GM18868 (cell line): ENCODE measurements around the gene SGPP1.
"Not testable (repeated sequence)": the region's sequence is repeated elsewhere in the genome, so short reads cannot be mapped to it uniquely, and the experiment has no call there.

Experiments
- ATAC-seq: cut with Tn5 transposase; IDR thresholded peaks from one replicate; pipeline ENCODE4 v1.9.1; 2021; ENCODE audit warnings: mild to moderate bottlenecking, moderate library complexity; ENCODE audit not compliant: unreplicated experiment

SGPP1 gene

DNA sequence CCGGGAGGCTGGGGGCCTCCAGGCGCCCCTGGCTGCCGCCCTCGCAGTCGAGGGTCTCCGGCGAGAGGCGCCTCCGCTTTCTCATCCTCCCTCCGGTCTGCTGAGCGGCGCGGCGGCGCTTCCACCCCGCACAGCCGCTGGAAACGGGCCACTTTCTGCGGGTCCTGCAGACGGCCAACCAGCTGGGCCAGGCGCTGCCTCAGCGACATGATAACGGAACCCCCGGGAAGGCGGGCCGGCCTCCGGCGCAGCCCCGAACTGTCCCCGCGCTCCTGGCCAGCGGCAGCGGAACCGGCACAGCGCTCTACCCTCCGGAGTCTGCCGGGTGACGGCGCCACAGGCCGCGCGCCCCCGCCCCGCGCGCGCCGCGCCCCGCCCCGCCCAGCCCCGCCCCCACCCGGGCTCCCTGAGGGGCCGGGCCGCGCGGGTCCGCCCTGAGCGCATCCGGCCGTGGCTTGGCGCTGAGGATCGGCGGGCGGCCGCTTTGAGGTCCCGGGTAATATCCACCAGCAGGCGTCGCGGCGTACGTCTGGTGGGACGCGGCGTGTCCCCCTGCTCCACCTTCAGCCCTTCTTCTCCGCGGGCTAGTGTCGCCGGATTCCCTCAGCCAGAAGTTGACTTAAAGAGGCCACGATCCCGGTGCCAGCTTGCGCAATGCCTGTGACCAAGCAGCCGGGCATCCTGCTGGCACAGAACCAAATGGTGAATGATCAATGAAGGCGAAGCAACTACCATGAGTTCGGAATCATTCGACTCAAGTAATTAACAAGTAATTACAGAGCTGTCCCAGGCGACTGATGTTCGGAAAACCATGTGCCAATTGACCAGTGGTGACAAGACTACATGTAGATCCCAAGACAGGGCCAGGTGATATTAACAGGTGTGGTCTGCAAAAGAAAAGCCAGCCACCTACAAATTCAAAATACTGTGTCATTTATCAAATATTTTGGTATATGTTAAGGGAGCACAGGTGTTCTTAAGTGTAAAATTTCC is at the start of gene SGPP1:
Gene SGPP1, minus strand, starts transcription at position 330 of the 993 bp plus-strand sequence. Its CDS starts 121 bp downstream, at position 209.
- peak; percentile 84 for ATAC-seq

DNA sequence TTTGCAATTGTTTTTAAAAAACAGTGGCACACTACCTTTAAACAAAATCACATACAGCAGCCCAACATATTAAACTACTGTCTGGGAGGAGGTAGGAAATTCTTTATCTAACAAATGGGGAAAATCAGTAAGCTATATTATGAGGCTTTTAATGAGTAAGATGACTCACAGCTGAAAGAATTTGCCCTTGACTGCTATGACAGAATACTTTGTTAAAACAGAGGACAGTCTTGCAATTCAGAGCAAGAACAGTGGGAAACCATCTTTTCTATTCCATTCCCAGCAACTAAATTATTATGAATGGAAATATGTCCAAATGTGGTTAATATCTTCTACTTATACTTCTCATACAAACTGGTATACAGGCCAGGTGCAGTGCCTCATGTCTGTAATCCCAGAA is 49.2 kb upstream of the SGPP1 start:
- ATAC-seq: no peak

DNA sequence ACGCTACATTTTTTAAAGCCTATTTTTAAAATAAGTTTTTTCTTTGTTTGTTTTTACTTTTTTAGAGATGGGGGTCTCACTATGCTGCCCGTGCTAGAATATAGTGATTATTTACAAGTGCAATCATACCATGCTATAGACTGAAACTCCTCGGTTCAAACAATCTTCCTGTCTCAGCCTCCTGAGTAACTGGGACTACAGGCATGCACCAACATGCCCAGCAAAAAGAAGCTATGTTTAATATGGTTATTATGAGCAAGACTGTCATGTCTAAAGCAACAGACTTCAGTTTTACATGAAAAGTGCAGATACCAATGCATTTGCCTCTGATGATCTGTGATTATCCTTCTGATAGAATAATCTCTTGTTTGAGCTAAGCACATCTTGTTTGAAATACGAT is 45.6 kb upstream of the SGPP1 start:
- ATAC-seq: no peak

DNA sequence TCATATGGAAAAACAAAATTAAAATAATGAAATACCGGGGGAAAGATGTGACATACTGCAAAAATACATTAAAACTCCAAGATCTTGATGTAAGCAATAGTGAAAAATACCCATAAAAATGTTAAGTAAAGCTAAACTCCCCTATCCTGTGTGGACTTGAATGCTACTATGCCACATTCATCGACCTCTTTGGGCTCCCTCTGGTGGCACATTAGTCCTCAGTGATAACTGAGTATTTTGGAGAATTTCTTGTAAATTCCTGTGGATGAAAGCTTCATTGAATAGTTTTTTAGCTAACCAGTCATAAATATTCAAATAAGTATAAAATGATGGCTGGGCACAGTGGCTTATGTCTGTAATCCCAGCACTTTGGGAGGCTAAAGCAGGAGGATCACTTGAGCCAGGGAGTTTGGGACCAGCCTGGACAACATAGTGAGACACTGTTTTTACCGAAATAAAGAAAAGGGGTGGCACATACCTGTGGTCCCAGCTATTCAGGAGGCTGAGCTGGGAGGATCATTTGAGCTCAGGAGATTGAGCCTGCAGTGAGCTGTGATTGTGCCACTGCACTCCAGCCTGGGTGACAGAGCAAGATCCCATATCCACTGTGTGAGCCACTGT is 42.4 kb upstream of the SGPP1 start:
- ATAC-seq: peak; percentile 75

- ATAC-seq: no peak
Measured at GRCh38 chr14:63766611-63767010, 38.7 kb upstream of the SGPP1 start.

DNA sequence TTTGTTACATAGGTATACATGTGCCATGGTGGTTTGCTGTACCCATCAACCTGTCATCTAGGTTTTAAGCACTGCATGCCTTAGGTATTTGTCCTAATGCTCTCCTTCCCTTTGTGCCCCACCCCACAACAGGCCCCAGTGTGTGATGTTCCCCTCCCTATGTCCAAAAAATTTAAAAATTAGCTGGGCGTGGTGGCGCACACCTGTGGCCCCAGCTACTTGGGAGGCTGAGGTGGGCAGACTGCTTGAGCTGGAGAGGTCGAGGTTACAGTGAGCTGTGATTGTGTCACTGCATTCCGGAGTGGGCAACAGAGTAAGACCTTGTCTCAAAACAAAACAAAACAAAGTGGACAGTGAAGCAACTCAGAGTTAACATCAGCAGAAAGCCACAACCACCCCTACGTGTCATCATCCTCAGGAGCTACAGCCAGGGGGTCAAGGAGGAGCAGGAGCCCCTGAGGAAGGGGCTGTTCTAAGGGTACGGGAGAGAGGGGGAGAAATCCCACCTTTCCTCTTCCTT is 36.8 kb upstream of the SGPP1 start:
- no peak for ATAC-seq

DNA sequence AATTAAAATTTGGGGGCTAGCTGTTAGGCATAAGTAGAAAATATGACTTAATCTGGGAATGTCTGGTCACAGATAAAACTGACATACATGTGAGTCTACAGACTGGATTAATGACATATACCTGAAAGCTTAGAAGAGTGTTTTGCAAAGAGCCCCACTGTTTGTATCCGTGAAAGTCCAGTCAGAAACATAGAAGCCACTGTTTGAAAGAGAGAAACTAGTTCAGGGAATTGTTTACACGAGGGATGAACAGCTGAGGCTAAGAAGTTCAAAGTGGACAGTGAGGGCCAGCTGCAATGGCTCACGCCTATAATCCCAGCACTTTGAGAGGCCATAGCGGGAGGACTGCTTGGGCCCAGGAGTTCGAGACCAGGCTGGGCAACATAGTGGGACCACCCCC is 36.2 kb upstream of the SGPP1 start:
- ATAC-seq: no peak

GRCh38 chr14:63761351-63762117 is 33.7 kb upstream of the SGPP1 start:
- no peak for ATAC-seq

- peak; percentile 77 for ATAC-seq
Measured at GRCh38 chr14:63760014-63760413, 32.1 kb upstream of the SGPP1 start.

- ATAC-seq: peak; percentile 82
Measured at GRCh38 chr14:63759456-63759855, 31.6 kb upstream of the SGPP1 start.

- ATAC-seq: no peak
Measured at GRCh38 chr14:63757211-63757610, 29.3 kb upstream of the SGPP1 start.

DNA sequence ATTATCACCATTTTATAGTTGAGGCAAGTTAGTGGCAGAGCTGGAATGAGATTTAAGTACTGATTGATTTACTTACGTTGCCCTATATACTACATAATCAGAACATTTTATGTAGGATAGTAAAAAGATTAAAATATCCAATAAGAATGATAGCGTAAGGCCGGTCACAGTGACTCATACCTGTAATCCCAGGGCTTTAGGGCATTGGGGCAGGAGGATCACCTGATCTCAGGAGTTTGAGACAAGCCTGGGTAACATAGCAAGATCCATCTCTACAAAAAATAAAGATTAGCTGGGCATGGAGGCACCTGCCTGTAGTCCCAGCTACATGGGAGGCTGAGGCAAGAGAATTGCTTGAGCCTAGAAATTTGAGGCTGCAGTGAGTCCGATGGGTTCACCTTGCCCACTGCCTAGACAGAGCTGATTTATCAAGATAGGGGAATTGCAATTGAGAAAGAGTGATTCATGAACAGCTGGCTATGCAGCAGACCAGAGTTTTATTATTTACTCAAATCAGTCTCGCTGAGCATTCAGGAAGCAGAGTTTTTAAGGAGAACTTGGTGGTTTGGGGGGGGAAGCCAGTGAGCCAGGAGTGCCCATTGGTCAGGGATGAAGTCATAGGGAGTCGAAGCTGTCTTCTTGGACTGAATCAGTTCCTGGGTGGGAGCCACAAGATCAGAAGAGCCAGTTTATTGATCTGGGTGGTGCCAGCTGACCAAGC is 24.7 kb upstream of the SGPP1 start:
- ATAC-seq: no peak

DNA sequence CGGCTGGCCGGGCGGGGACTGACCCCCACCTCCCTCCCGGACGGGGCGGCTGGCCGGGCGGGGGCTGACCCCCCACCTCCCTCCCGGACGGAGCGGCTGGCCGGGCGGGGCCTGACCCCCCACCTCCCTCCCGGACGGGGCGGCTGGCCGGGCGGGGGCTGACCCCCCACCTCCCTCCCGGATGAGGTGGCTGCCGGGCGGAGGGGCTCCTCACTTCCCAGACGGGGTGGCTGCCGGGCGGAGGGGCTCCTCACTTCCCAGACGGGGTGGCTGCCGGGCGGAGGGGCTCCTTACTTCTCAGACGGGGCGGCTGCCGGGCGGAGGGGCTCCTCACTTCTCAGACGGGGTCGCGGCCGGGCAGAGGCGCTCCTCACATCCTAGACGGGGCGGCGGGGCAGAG is 23.2 kb upstream of the SGPP1 start:
- ATAC-seq: not testable (repeated sequence)

GRCh38 chr14:63747846-63748245 is 20.0 kb upstream of the SGPP1 start:
- ATAC-seq: peak; percentile 28

- peak; percentile 70 for ATAC-seq
Measured at GRCh38 chr14:63745858-63746425, 18.1 kb upstream of the SGPP1 start.

DNA sequence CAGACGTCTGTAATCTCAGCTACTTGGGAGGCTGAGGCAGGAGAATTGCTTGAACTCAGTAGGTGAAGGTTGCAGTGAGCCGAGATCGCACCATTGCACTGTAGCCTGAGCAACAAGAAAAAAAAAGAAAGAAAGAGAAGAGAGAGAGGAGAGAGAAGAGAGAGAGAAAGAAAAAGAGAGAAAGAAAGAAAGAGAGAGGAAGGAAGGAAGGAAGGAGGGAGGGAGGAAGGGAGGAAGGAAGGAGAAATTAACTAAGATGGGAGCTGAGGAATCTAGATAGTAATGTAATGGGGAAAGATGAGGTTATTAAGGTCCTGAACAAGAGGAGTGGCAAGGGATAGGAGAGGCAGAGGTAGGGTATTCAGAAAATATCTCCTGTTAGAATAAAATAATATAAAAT is 17.4 kb upstream of the SGPP1 start:
- ATAC-seq: no peak

DNA sequence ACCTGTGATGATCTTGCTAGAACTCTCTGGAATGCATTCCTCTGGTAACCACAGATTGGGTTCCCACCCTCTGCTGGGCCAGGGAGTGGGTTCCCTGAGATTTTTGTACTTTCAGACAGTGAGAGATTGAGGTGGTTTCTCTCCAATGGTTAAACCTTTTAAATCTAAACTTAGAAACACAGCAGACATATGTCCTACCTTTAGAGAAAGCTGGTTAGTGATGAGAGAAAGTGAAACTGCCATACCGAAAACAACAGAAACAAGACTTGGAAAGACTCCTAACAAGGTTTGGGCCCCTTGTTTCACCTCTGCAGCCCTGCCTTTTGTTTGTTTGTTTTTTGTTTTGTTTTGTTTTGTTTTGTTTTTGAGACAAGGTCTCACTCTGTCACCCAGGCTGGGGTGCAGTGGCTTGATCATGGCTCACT is 9.7 kb upstream of the SGPP1 start:
- ATAC-seq: peak; percentile 93

GRCh38 chr14:63735720-63736119 is 7.9 kb upstream of the SGPP1 start:
- no peak for ATAC-seq

DNA sequence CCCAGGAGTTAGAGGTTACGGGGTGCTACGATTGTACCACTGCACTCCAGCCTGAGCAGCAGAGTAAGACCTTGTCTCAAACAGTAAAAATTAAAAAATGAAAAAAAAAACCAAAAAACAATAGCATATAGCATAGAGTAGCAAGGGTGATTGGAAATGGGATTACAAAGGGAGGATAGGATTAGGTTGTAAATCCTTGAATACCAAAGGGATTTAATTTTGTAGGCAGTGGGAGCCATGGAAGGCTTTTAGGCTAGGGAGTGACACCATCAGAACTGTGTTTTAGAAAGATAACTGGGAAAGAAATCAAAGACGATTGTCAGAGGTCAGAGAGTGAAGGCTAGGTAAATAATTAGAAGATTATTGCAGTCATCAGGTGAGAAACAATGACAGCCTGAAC is 2.8 kb upstream of the SGPP1 start:
- no peak for ATAC-seq

DNA sequence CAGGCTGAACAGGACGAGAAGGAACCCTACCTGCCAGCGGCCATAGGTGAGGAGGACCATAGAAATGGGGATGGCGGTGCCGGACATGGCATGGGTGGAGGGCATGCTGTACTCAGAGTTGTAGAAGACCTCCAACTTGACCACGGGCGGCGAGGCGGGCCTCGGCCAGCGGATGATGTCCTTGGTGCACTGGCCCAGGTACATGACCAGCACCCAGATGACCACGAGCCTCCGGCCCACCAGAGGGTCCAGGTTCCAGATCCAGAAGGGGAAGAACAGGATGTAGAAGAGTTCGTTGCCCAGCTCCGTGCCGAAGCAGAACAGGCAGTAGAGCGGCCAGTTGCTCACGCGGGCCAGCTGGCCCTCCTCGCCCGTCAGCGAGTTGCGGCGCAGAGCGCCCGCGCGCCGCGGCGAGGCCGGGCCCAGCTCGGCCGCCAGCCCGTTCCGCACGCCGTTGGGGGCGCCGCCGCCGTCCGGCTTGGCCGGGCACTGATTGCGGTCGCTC is 582 bp downstream of the SGPP1 start:
- ATAC-seq: peak; percentile 32
